Heart right ventricle (tissue), 16 donors: ENCODE measurements around the gene SMARCD1. TPM values are rescaled to one million over a fixed set of nuclear protein-coding genes. Genes with fewer than 3 reads are reported as not detected.

Source experiments
- ATAC-seq, 8 donors: fragments of 200-7000 bp; cut with Tn5 transposase; one replicate each; pipeline ENCODE4 v1.9.1; 2020; ENCODE audit warnings: mild to moderate bottlenecking in 8 of 8, moderate library complexity in 8 of 8, moderate number of reproducible peaks in 1 of 8
- DNase-seq, 2 donors: peaks; one replicate each; pipeline ENCODE4 v3.0.0-alpha.2; 2020
- H3K27ac ChIP-seq, 10 donors: fragments of 200-600 bp; sonication (generic) in 2 of 10; one replicate each; pipeline versions ENCODE4 v1.5.0 to v1.8.0; 2020 to 2022; ENCODE audit warnings: mild to moderate bottlenecking in 3 of 10
- H3K27me3 ChIP-seq, 7 donors: fragments of 200-600 bp; one replicate each; pipeline ENCODE4 v1.8.0; 2021 to 2022; ENCODE audit warnings: mild to moderate bottlenecking in 2 of 7
- H3K36me3 ChIP-seq, 9 donors: fragments of 200-600 bp; sonication (generic) in 1 of 9; one replicate each; pipeline versions ENCODE4 v1.5.0 to v1.8.0; 2020 to 2022; ENCODE audit warnings: mild to moderate bottlenecking in 2 of 9
- H3K4me1 ChIP-seq, 9 donors: fragments of 200-600 bp; sonication (generic) in 1 of 9; one replicate each; pipeline versions ENCODE4 v1.5.0 to v1.8.0; 2020 to 2022; ENCODE audit warnings: mild to moderate bottlenecking in 4 of 9
- H3K4me3 ChIP-seq, 10 donors: fragments of 200-600 bp; sonication (generic) in 2 of 10; one replicate each; pipeline versions ENCODE4 v1.5.0 to v1.8.0; 2020 to 2022; ENCODE audit warnings: mild to moderate bottlenecking in 7 of 10, moderate library complexity in 2 of 10
- H3K9me3 ChIP-seq, 11 donors: fragments of 200-600 bp in 10 of 11; sonication (generic) in 2 of 11; one replicate each; pipeline versions ENCODE4 v1.5.0 to v1.8.0; 2013 to 2022; ENCODE audit warnings: mild to moderate bottlenecking in 2 of 11, control low read depth in 1 of 11, moderate library complexity in 1 of 11
- CTCF ChIP-seq, 9 donors: fragments of 200-600 bp; sonication (generic) in 2 of 9; IDR thresholded peaks; one replicate each; pipeline versions ENCODE4 v1.5.0 to v1.8.0; 2021 to 2022; ENCODE audit warnings: antibody characterized with exemption in 9 of 9, mild to moderate bottlenecking in 5 of 9, moderate library complexity in 1 of 9
- WGBS, 2 donors: extraction: QIAGEN DNeasy Blood & Tissue Kit; methylation state at CpG; one replicate each; pipeline ENCODE4 v1.1.7; 2013; ENCODE audit warnings: inconsistent platforms in 1 of 2; 5-methylcytosine and 5-hydroxymethylcytosine counted together
- intact Hi-C, 10 donors: fragments of 100-400 bp; cut with DNase I; formaldehyde crosslinking; loops; one replicate each; pipeline versions ENCODE4 v1.11.1 to v1.14.2; 2022
- polyA plus RNA-seq, 2 donors: library from polyadenylated mRNA; stranded (reverse); fragments of 200-250 nt; gene quantifications; one replicate each; pipeline ENCODE4 v1.2.3, GENCODE V29; 2013
- total RNA-seq, 10 donors: library from RNA; stranded (reverse); fragmentation: NEBNext Ultra II Directional in 3 of 10; extraction: Animal tissue kit (Norgen Biotek cat#: 25700) in 3 of 10; gene quantifications; one replicate each; pipeline versions ENCODE4 v1.2.1 to v1.2.4, GENCODE V29; 2021 to 2023
- donor health status: Arrhythmogenic right ventricular cardiomyopathy.
- donor health status: ischemic (EF 13 %, LVEDD 7.1; RV severe dilation, severe dysfunction).
- donor health status: healthy with polysubstance abuse.
- donor health status: DM: no; HTN: yes; CAD: no.
- donor health status: DM: no; HTN: no; CAD: no.
- donor health status: ischemic (EF 25% LVEDD 6.9; RV normal size, moderate dysfunction).
- donor health status: ischemic (EF 25% LVEDD 5.7; RV mildly dilated, moderate dysfunction).
- donor health status: healthy.
- donor health status: DM: yes; HTN: yes; CAD: no.
- donor health status: Ischemic cardiomyopathy.
- donor health status: ischemic (EF 35%, LVEDD 5.7; RV mildly dilated, moderate dysfunction).
- donor health status: nonischemic (EF 11% LVEDD 7.7; RV severe dilation, severe dysfunction).
- donor health status: DM: yes; HTN: yes; CAD: no.
- donor health status: PGD.
- donor health status: ischemic (EF 29% LVEDD 5.4; RV normal size, mild dysfunction).
- donor health status: nonischemic (EF 23%, LVEDD 6.1; RV moderate dilation, normal function).

The SMARCD1 gene
- total and polyA plus RNA-seq, 12 donors: 12.0 to 24.0 (median 16.0) TPM

- 83 to 86% methylated on average over 10 of the region's 10 CpGs for WGBS, 2 donors
- TF ChIP-seq CTCF (IDR thresholded peaks at IDR 0.05): no peak
- intact Hi-C loops: loop anchor here in 7 of 10 donors (1.0 to 10.0 kb wide), 6 partner anchors 36 to 296 kb away; no protein-coding TSS in a partner anchor
- peaks cover 3 to 15% (median 6%) of the 10 kb centered on the region in 9 donors for H3K4me1 ChIP-seq
- no peaks in the 10 kb centered on the region for H3K36me3 ChIP-seq
- DNase-seq (no peak), ATAC-seq (no peak)
- no peak overlapping the region for H3K27ac ChIP-seq
- no peaks in the 10 kb centered on the region for H3K27me3 ChIP-seq
- no peaks in the 10 kb centered on the region for H3K9me3 ChIP-seq
- H3K4me3 ChIP-seq: no peak overlapping the region
Measured at GRCh38 chr12:50073712-50074111, 11.4 kb upstream of the SMARCD1 start.

DNA sequence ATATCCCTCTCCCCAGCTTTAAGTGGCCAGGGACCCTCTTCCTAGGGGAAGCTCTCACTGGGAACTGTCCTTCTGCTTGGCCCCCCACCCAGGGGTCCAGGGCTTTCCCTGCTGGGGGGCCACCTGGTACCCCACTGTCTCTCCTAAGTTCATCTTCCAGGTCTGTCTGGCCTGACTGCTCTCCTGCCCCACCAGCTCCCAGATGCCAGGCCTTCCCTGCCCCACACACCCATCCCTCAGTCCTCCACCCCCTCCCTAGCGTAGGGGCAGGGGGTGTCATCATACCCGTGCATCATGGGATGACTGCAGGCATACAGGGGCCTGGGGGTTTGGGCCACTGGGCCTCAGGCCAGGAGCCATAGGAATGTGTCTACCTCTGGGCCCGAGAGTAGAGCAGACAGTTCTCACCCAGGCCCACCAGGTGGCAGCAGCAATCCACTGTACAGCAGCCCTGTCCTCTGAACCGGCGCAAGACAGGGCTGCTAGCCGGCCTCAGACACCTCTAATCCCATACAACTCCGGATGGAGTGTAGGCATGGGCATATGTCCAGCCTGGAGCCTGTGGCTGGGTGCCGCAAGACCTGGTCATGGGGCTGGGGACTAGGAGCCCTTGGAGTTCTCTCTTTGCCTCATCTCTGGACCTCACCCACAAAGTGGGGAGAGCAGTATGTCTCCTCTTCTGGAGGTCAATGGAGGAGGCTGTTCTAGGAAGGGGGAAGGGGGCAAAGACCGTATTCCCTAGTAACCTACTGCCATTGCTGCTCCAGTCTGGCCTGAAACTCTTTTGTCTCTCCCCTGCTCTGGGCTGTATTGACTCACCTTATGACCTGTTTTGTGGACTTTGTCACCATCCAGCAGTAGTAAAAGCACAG, 10.0 kb upstream of the SMARCD1 start:
- intact Hi-C loops: loop anchor here in 9 of 10 donors (1.0 to 10.0 kb wide), 9 partner anchors 38 to 298 kb away; no protein-coding TSS in a partner anchor
- Histone ChIP-seq H3K4me1 (peaks cover 3 to 13% (median 6%) of the 10 kb centered on the region in 9 donors), H3K36me3 (no peaks in the 10 kb centered on the region), H3K27ac (no peak overlapping the region), H3K4me3 (no peak overlapping the region), H3K9me3 (no peaks in the 10 kb centered on the region), H3K27me3 (no peaks in the 10 kb centered on the region)
- ATAC-seq (peak; percentile 84 to 92 (median 88)), DNase-seq (peak; percentile 84 to 85)
- 6 to 11% methylated on average over 9 of the region's 9 CpGs for WGBS, 2 donors
- TF ChIP-seq CTCF (IDR thresholded peaks at IDR 0.05): peak; percentile 76 to 97 (median 94)

DNA sequence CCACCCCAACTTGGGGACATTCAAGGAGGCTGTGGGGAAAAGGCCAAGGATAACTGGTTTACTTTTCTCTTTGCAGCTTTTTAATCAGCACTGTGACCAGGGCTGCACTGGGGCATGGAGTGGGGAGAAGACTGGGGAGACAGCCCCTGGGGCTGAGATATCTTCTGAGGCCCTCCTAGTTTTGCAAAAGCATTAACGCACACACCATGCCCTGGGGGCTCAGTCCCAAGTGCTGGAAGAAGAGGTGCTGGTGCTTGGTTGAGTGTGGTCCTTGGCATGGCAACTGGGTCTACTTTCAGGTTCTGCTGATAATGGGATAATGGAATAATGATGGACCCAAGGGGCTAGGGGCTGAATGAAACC, 9.4 kb upstream of the SMARCD1 start:
- no peak overlapping the region for H3K4me3 ChIP-seq
- no peak for ATAC-seq
- DNase-seq: no peak
- no peaks in the 10 kb centered on the region for H3K27me3 ChIP-seq
- H3K36me3 ChIP-seq: no peaks in the 10 kb centered on the region
- 94 to 96% methylated on average over 1 of the region's 1 CpG for WGBS, 2 donors
- intact Hi-C loops: loop anchor here in 9 of 10 donors (1.0 to 10.0 kb wide), 5 partner anchors 97 to 239 kb away; no protein-coding TSS in a partner anchor
- no peaks in the 10 kb centered on the region for H3K9me3 ChIP-seq
- no peak overlapping the region for H3K27ac ChIP-seq
- TF ChIP-seq CTCF (IDR thresholded peaks at IDR 0.05): no peak
- peaks cover 1 to 7% (median 2%) of the 10 kb centered on the region in 9 donors for H3K4me1 ChIP-seq

- Histone ChIP-seq H3K9me3 (no peaks in the 10 kb centered on the region), H3K27me3 (no peaks in the 10 kb centered on the region), H3K4me3 (no peak overlapping the region), H3K4me1 (peaks cover 0 to 7% (median 3%) of the 10 kb centered on the region in 9 donors), H3K27ac (no peak overlapping the region), H3K36me3 (no peaks in the 10 kb centered on the region)
- no peak for TF ChIP-seq CTCF (IDR thresholded peaks at IDR 0.05)
- WGBS, 2 donors: 86 to 92% methylated on average over 12 of the region's 12 CpGs
- intact Hi-C loops: loop anchor here in 7 of 10 donors (2.0 to 10.0 kb wide), 4 partner anchors 95 to 238 kb away; no protein-coding TSS in a partner anchor
- ATAC-seq: no peak
- no peak for DNase-seq
Measured at GRCh38 chr12:50077099-50077498, 8.0 kb upstream of the SMARCD1 start.
